Suprapubic skin (tissue), 4 donors: ENCODE results near the gene HIVEP3. TPM values are rescaled to one million over a fixed set of nuclear protein-coding genes. Genes with fewer than 3 reads are reported as not detected.
A peak's percentile ranks its signal among the peaks of the same experiment; 100 is the strongest.

Source experiments
- DNase-seq, 2 donors: peaks; one replicate each; pipeline ENCODE4 v3.0.0-alpha.2; 2019; ENCODE audit warnings: low spot score in 2 of 2
- H3K27ac ChIP-seq: fragments of 200-600 bp; sonication (generic); one replicate; pipeline ENCODE4 v1.5.1; 2019
- H3K27me3 ChIP-seq: fragments of 200-600 bp; sonication (generic); one replicate; pipeline ENCODE4 v1.5.1; 2019
- H3K36me3 ChIP-seq: fragments of 200-600 bp; sonication (generic); one replicate; pipeline ENCODE4 v1.5.1; 2019
- H3K4me1 ChIP-seq: fragments of 200-600 bp; sonication (generic); one replicate; pipeline ENCODE4 v1.5.1; 2019
- H3K4me3 ChIP-seq: fragments of 200-600 bp; sonication (generic); one replicate; pipeline ENCODE4 v1.5.1; 2019; ENCODE audit warnings: mild to moderate bottlenecking
- H3K9me3 ChIP-seq: fragments of 200-600 bp; sonication (generic); one replicate; pipeline ENCODE4 v1.5.1; 2019
- EP300 ChIP-seq: sonication (generic); formaldehyde crosslinking; IDR thresholded peaks from one replicate; pipeline ENCODE4 v1.6.1; 2017; ENCODE audit warnings: antibody characterized with exemption
- POLR2A ChIP-seq, 2 donors: fragments of 450-650 bp; IDR thresholded peaks; one replicate each; pipeline ENCODE4 v1.6.1; 2017; ENCODE audit warnings: antibody characterized with exemption in 2 of 2, mild to moderate bottlenecking in 2 of 2, moderate library complexity in 2 of 2
- POLR2AphosphoS5 ChIP-seq, 3 donors: sonication (generic); formaldehyde crosslinking; IDR thresholded peaks; one replicate each; pipeline ENCODE4 v1.6.1; 2017; ENCODE audit warnings: antibody characterized with exemption in 3 of 3
- WGBS: methylation state at CpG from one replicate; pipeline ENCODE4 v1.1.5; 2018; 5-methylcytosine and 5-hydroxymethylcytosine counted together
- total RNA-seq, 4 donors: library from RNA; depleted of rRNA; stranded (reverse); fragments of >200 nt; gene quantifications; one replicate each; pipeline ENCODE4 v1.1.0, GENCODE V29; 2016
- TF ChIP-seq, protein P1 (sequence below), 2 donors: fragments of 200-600 bp in 1 of 2; fragments of 450-650 bp in 1 of 2; sonication (generic) in 1 of 2; IDR thresholded peaks; one replicate each; pipeline ENCODE4 v1.5.1; 2016 to 2019; ENCODE audit warnings: antibody characterized with exemption in 2 of 2, mild to moderate bottlenecking in 1 of 2, moderate library complexity in 1 of 2

Gene HIVEP3
- total RNA-seq, 4 donors from 2014 or later = 11.3 to 23.9 (median 18.3) TPM

DNA sequence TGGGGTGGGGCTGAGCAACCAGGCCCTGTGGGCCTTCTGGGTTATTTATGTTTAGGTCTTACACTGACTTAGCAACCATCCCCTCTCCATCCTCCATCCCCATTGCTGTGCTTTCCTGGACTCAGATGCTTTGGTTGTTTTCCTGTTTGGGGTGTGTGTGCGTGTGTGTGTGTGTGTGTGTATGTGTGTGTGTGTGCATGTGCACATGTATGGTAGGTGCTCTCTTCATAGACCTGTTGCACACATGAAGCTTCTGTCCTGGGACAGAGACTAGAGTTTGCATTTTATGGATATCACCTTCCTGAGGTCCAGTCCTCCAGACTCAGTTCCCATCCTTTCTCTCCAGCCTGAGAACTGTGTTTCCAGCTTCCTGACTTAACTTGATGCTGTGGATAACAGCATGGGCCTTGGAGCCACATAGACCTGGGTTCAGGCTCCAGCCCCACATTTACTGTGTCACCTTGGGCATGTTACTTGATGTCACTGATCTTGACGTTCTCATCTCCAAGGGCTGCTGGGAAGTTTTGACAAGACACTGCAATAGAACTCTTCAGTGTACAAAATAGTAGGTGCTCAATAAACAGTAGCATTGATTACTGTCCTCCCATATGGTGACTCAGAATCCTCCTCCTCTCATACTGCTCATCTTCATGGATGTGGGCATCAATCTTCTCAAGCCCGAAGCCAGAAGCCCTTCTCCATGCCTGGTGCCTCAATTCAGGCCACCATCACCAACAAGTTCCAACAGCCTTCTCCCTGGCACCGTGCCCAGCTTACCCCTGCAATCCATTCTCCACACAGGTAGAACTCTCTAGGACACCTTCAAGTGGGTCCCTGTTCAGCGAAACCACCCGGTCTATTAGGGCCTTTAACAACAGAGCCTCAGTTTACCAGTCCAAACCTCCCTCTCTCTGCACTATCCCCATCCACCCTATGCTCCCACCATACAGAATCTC lies 252.5 kb downstream of the HIVEP3 start:
- Histone ChIP-seq H3K4me1 (peaks cover 59% of the 10 kb centered on the region), H3K4me3 (no peak overlapping the region), H3K36me3 (no peaks in the 10 kb centered on the region), H3K27me3 (no peaks in the 10 kb centered on the region), H3K9me3 (no peaks in the 10 kb centered on the region), H3K27ac (no peak overlapping the region)
- no peak for DNase-seq
- WGBS = 74% methylated on average over 6 of the region's 6 CpGs
- TF ChIP-seq POLR2A (IDR thresholded peaks at IDR 0.05) (no peak), EP300 (no peak), POLR2AphosphoS5 (IDR thresholded peaks at IDR 0.05) (no peak)
- TF ChIP-seq, protein P1, sequence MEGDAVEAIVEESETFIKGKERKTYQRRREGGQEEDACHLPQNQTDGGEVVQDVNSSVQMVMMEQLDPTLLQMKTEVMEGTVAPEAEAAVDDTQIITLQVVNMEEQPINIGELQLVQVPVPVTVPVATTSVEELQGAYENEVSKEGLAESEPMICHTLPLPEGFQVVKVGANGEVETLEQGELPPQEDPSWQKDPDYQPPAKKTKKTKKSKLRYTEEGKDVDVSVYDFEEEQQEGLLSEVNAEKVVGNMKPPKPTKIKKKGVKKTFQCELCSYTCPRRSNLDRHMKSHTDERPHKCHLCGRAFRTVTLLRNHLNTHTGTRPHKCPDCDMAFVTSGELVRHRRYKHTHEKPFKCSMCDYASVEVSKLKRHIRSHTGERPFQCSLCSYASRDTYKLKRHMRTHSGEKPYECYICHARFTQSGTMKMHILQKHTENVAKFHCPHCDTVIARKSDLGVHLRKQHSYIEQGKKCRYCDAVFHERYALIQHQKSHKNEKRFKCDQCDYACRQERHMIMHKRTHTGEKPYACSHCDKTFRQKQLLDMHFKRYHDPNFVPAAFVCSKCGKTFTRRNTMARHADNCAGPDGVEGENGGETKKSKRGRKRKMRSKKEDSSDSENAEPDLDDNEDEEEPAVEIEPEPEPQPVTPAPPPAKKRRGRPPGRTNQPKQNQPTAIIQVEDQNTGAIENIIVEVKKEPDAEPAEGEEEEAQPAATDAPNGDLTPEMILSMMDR (IDR thresholded peaks at IDR 0.05) = no peak

DNA sequence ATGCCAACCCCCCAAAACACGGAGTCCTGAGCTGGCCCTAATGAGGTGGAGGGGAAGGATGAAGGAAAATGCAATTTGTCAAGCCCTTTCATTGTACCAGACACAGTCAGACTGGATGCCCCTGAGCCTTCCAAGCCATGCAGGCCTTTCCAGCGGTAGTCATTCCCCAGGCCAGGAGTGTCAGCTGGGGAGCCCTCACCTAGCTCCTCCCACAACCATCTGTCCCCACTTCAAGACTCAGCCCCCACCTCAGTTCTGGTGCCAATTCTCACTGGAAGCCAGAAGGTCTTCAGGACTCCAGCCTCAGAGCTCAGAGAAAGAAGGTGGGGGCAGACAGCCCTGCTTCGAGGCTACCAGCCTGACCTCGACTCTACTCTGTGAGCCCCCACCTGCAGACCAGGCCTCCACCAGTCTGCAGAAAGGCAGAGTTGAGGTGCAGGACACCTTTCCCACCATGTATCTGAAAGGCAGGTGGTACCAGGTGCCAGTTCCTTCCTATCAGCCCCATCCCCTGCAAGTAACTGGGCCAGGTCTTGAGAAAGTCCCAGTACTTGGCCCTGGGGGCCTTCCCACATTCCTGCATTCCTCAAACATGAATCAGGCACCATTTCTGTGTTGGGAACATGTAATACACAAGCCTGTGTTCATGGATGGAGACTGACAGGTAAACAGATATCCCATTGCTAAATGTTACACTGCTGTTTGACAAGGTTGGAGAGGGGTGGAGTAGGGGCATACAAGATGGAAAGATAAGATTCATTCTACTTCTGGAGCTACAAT lies 253.7 kb downstream of the HIVEP3 start:
- Histone ChIP-seq H3K4me3 (no peak overlapping the region), H3K27me3 (no peaks in the 10 kb centered on the region), H3K36me3 (no peaks in the 10 kb centered on the region), H3K9me3 (no peaks in the 10 kb centered on the region), H3K27ac (peak overlapping the region; percentile 44), H3K4me1 (peaks cover 66% of the 10 kb centered on the region)
- 75% methylated on average over 4 of the region's 4 CpGs for WGBS
- no peak for DNase-seq
- TF ChIP-seq POLR2AphosphoS5 (IDR thresholded peaks at IDR 0.05) = peak in 1 of 3 donors; percentile 15
- TF ChIP-seq, protein P1 (IDR thresholded peaks at IDR 0.05) = no peak

DNA sequence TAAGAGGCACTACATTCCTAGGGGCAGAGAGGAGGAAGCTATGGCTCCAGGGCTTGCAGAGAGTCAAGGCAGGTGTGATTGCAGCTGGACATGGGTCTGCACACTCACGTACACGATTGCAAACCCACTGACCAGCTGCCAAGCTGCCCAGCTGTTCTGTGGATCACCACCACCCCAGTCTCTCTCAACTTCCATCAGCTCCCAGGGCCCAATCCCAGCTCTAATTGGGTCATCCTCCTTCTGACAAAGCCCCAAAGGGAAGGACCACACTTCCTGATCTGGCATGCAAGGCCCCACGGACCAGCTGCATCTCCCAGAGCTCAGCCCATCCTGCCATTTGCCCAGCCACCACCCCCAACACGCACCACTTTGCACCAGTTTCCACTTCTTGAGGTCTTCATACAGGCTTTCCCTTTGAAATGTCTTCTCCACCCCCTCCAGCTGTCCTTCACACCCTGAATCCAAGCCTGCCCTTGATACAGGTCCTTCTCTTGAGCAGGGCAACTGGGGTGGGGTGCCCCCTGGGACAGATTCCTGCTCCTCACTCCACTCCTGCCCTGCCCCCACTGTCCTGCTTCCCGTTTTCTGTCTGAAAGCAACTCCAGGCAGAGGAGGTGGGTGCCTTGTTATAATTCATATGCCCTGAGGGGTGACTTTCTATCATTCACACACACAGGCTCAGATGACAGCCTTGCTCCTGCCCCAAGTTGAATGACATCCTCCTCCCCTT lies 254.9 kb downstream of the HIVEP3 start:
- Histone ChIP-seq H3K9me3 (no peaks in the 10 kb centered on the region), H3K27me3 (no peaks in the 10 kb centered on the region), H3K4me3 (no peak overlapping the region), H3K27ac (peak overlapping the region; percentile 83), H3K4me1 (peaks cover 72% of the 10 kb centered on the region), H3K36me3 (no peaks in the 10 kb centered on the region)
- TF ChIP-seq POLR2AphosphoS5 (IDR thresholded peaks at IDR 0.05) = no peak
- TF ChIP-seq POLR2A (IDR thresholded peaks at IDR 0.05) = no peak
- no peak for TF ChIP-seq EP300
- TF ChIP-seq, protein P1 (IDR thresholded peaks at IDR 0.05) = no peak
- WGBS = 83% methylated on average over 5 of the region's 5 CpGs
- DNase-seq = no peak

DNA sequence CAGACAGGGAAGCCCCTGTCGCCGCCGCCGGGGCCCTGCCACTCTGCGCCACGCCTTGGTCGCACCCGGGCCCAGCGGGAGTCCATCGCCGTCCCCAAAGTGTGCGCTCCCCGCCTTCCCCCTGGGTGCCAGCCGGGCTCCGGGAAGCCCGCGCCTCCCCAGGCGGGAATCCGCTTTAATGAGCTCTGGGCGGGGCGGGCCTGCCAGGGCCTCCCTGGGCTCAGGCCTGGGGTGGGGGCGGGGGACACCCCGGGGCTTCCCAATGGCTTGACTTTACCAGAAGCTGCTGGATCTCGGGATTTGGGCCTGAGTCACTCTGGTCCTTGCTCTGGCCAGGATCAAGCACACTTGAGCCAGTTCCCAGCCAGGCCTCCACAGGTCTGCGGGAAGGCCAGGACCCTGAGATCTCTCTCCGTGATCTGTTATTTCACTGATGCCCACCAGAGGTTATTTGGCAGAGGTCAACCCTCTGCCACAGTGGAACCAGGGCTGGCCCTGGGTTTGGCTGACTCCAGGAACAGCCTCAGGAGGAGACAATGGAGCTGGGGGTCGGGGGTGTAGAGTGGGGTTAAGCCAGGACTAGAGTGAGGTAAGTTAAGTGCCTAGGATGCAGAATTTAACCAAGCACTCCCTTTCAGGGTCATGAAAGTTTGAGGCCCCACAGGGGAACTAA lies 255.8 kb downstream of the HIVEP3 start:
- H3K27me3 ChIP-seq = no peaks in the 10 kb centered on the region
- 65% methylated on average over 3 of the region's 27 CpGs for WGBS
- H3K36me3 ChIP-seq = no peaks in the 10 kb centered on the region
- peak overlapping the region; percentile 54 for H3K4me3 ChIP-seq
- H3K4me1 ChIP-seq = peaks cover 68% of the 10 kb centered on the region
- H3K9me3 ChIP-seq = no peaks in the 10 kb centered on the region
- peak overlapping the region; percentile 83 for H3K27ac ChIP-seq
- TF ChIP-seq, protein P1 (IDR thresholded peaks at IDR 0.05) = no peak
- no peak for TF ChIP-seq POLR2AphosphoS5 (IDR thresholded peaks at IDR 0.05)
- peak in 1 of 2 donors; percentile 76 for DNase-seq
